ENCODE data around the gene METTL2B. TPM values are rescaled to one million over a fixed set of nuclear protein-coding genes. Genes with fewer than 3 reads are reported as not detected.
"Not testable (repeated sequence)": the region's sequence is repeated elsewhere in the genome, so short reads cannot be mapped to it uniquely, and the experiment has no call there.

The METTL2B gene
- total RNA-seq, 1 experiment from 2014 or later, result 44.3 TPM

- H3K27me3 ChIP-seq (ENCODE audit: insufficient read depth, low read length); H3K9ac ChIP-seq (ENCODE audit: extremely low read depth, insufficient read length, low read length); H4K91ac ChIP-seq (ENCODE audit: insufficient read length, low read depth, low read length); H3K23me2 ChIP-seq (ENCODE audit: insufficient read length, low read depth, low read length, poor library complexity, severe bottlenecking); H3K4me3 Mint-ChIP-seq; H2BK5ac ChIP-seq (ENCODE audit: insufficient read length, low read length); H3K27ac Mint-ChIP-seq; H3K4me2 ChIP-seq (ENCODE audit: insufficient read depth, insufficient read length, low read length); H2AFZ ChIP-seq (ENCODE audit: low read length); H3K27me3 Mint-ChIP-seq (ENCODE audit: low read depth); H3K18ac ChIP-seq (ENCODE audit: insufficient read length, low read depth, low read length); H2BK15ac ChIP-seq (ENCODE audit: low read depth, low read length); H3T11ph ChIP-seq (ENCODE audit: low read length); H3K14ac ChIP-seq (ENCODE audit: insufficient read depth, low read length); H2BK120ac ChIP-seq (ENCODE audit: low read depth, low read length, poor library complexity, severe bottlenecking); H2BK20ac ChIP-seq (ENCODE audit: low read depth, low read length, poor library complexity, severe bottlenecking); H3K9me3 ChIP-seq (ENCODE audit: control insufficient read depth, low read depth, low read length); H3K9me3 Mint-ChIP-seq; H3K4ac ChIP-seq (ENCODE audit: low read depth, low read length); H3K79me2 ChIP-seq (ENCODE audit: insufficient read depth, low read length); H2BK12ac ChIP-seq (ENCODE audit: insufficient read length, low read depth, low read length); DNase-seq; H3K23ac ChIP-seq (ENCODE audit: insufficient read length, low read depth, low read length); H3K56ac ChIP-seq (ENCODE audit: insufficient read length, low read depth, low read length); H4K20me1 ChIP-seq (ENCODE audit: control insufficient read depth, insufficient read depth, insufficient read length); H3K27ac ChIP-seq (ENCODE audit: insufficient read length, low read depth, low read length); H3K4me1 ChIP-seq (ENCODE audit: insufficient read depth, low read length); H3K4me1 Mint-ChIP-seq; H3K79me1 ChIP-seq (ENCODE audit: insufficient read depth, low read depth, low read length, poor library complexity, severe bottlenecking); H4K8ac ChIP-seq (replicated peaks; ENCODE audit: insufficient read length, low read depth, low read length); H4K5ac ChIP-seq (ENCODE audit: insufficient read length, low read depth, low read length); H2AK5ac ChIP-seq (ENCODE audit: insufficient read length, low read length): not testable (repeated sequence)
- no CpG with 5 or more reads among the region's 6 CpGs for WGBS (ENCODE audit: extremely low coverage, insufficient read length, low lambda C conversion rate)
- peaks cover 18 to 46% (median 46%) of the 10 kb centered on the region in 3 experiments; a peak in 6 of 7 replicates for H3K36me3 Mint-ChIP-seq (ENCODE audit: insufficient read depth in 1 of 3, low read depth in 3 of 3)
These were observed 11.6 kb downstream of the METTL2B start for GRCh38 chr7:128488134-128488533.

Data from H9 (cell line).